Peyer's patch (tissue), 4 donors: ENCODE data around the gene KIFC3. TPM values are rescaled to one million over a fixed set of nuclear protein-coding genes. Genes with fewer than 3 reads are reported as not detected.

ENCODE experiments used
- DNase-seq, 3 donors: peaks; one replicate each; pipeline ENCODE4 v3.0.0-alpha.2; 2017 to 2019
- H3K27ac ChIP-seq, 4 donors: fragments of 200-600 bp; sonication (generic); one replicate each; pipeline ENCODE4 v1.5.1; 2016 to 2019
- H3K27me3 ChIP-seq, 2 donors: fragments of 200-600 bp; sonication (generic); one replicate each; pipeline ENCODE4 v1.5.1; 2019
- H3K36me3 ChIP-seq, 3 donors: fragments of 200-600 bp; sonication (generic); one replicate each; pipeline ENCODE4 v1.5.1; 2016 to 2019
- H3K4me1 ChIP-seq, 4 donors: fragments of 200-600 bp; sonication (generic); one replicate each; pipeline ENCODE4 v1.5.1; 2016 to 2019
- H3K4me3 ChIP-seq, 4 donors: fragments of 200-600 bp; sonication (generic); 1 replicate in 3 of 4; 2 replicates in 1 of 4; pipeline ENCODE4 v1.5.1; 2016 to 2019; ENCODE audit warnings: mild to moderate bottlenecking in 1 of 4
- H3K9me3 ChIP-seq, 4 donors: fragments of 200-600 bp; sonication (generic); one replicate each; pipeline ENCODE4 v1.5.1; 2016 to 2019; ENCODE audit warnings: mild to moderate bottlenecking in 1 of 4
- POLR2A ChIP-seq, 2 donors: fragments of 450-650 bp; IDR thresholded peaks; one replicate each; pipeline ENCODE4 v1.5.1; 2017; ENCODE audit warnings: antibody characterized with exemption in 2 of 2, mild to moderate bottlenecking in 2 of 2, moderate library complexity in 2 of 2
- total RNA-seq, 4 donors: library from RNA; depleted of rRNA; stranded (reverse); fragments of >200 nt; gene quantifications; one replicate each; pipeline ENCODE4 v1.1.0, GENCODE V29; 2016
- TF ChIP-seq, protein P1 (sequence below), 6 experiments: fragments of 450-650 bp in 4 of 6; fragments of 200-600 bp in 2 of 6; sonication (generic) in 1 of 6; IDR thresholded peaks; one replicate each; pipeline ENCODE4 v1.5.1; 2017 to 2019; ENCODE audit warnings: antibody characterized with exemption in 6 of 6, mild to moderate bottlenecking in 3 of 6, moderate library complexity in 1 of 6

Gene KIFC3
- total RNA-seq, 4 donors from 2014 or later: 29.7 to 530 (median 272) TPM

DNA sequence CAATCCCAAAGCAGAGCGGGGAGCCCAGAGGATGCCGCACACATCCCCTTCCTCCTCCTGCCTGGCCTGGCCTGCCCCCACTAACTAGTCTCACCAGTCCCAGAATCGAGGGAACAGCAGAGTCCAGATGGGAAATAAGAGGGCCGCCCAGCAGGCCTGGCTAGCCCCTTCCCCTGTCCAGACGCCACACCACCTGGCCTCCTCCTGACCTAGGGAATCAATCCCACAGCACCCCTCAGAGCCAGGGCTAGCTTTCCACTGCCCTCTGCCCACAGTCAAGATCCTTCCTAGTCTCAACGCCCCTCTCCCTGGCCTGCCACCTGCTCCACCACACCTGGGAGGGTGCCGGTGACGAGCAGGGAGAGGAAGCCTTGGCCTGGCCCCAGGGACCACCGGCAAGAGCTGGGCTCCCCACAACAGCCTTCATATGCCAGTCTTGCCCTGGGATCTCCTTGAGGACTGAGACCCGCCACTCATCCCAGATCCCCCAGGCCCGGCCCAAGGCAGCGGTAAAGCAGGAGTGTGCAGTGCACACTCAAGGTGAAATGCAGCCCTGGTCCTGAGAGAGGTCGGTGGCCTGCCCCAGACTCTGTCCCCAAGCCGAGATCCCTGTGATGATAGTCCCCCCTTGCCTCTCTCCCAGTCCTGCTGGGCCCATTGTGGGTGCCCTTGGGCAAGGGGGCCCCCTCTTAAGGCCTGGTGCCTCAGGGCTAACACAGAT, 38.8 kb downstream of the KIFC3 start:
- H3K9me3 ChIP-seq: no peaks in the 10 kb centered on the region
- H3K27me3 ChIP-seq: no peaks in the 10 kb centered on the region
- no peak for DNase-seq
- H3K36me3 ChIP-seq: peaks cover 0 to 58% (median 0%) of the 10 kb centered on the region in 3 donors
- TF ChIP-seq, protein P1, sequence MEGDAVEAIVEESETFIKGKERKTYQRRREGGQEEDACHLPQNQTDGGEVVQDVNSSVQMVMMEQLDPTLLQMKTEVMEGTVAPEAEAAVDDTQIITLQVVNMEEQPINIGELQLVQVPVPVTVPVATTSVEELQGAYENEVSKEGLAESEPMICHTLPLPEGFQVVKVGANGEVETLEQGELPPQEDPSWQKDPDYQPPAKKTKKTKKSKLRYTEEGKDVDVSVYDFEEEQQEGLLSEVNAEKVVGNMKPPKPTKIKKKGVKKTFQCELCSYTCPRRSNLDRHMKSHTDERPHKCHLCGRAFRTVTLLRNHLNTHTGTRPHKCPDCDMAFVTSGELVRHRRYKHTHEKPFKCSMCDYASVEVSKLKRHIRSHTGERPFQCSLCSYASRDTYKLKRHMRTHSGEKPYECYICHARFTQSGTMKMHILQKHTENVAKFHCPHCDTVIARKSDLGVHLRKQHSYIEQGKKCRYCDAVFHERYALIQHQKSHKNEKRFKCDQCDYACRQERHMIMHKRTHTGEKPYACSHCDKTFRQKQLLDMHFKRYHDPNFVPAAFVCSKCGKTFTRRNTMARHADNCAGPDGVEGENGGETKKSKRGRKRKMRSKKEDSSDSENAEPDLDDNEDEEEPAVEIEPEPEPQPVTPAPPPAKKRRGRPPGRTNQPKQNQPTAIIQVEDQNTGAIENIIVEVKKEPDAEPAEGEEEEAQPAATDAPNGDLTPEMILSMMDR (IDR thresholded peaks at IDR 0.05): no peak
- no peak for TF ChIP-seq POLR2A (IDR thresholded peaks at IDR 0.05)
- no peak overlapping the region for H3K4me3 ChIP-seq
- H3K27ac ChIP-seq: no peak overlapping the region
- no peaks in the 10 kb centered on the region for H3K4me1 ChIP-seq

DNA sequence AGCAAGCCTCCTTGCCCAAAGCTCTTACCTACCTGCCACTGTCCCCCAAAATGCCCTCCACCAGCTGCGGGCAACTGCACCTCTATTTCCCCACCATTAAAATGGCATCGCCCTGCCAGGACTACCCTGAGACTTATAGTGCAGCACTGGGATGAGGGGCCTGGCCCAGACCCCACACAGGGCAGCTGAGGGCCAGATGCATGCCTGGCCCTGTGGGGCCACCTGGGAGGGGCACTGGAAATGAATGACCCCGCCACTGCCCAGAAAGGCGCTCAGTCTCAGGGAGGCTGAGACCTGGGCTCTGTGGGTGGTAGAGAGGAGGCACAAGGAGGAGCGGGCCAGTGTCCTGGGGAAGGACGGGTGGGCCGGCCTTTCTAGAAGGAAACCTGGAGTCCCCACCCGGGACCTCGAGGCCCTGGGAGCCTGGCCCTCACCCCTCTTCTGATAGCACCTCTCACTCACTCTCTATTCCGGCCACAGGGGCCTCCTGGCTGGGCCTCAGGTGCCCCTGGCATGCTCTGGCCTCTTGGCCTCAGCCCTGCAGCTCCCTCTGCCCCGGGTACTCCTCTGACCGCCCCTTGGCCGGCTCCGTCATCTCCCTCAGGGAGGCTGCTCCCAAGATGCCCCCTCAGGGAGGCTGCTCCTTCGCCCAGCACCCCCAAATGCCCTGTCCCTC, 39.8 kb downstream of the KIFC3 start:
- no peak overlapping the region for H3K4me3 ChIP-seq
- H3K36me3 ChIP-seq: peaks cover 0 to 50% (median 0%) of the 10 kb centered on the region in 3 donors
- H3K27ac ChIP-seq: no peak overlapping the region
- no peaks in the 10 kb centered on the region for H3K4me1 ChIP-seq
- no peak for DNase-seq
- H3K9me3 ChIP-seq: no peaks in the 10 kb centered on the region
- TF ChIP-seq POLR2A (IDR thresholded peaks at IDR 0.05): no peak
- TF ChIP-seq, protein P1 (IDR thresholded peaks at IDR 0.05): no peak
- no peaks in the 10 kb centered on the region for H3K27me3 ChIP-seq

DNA sequence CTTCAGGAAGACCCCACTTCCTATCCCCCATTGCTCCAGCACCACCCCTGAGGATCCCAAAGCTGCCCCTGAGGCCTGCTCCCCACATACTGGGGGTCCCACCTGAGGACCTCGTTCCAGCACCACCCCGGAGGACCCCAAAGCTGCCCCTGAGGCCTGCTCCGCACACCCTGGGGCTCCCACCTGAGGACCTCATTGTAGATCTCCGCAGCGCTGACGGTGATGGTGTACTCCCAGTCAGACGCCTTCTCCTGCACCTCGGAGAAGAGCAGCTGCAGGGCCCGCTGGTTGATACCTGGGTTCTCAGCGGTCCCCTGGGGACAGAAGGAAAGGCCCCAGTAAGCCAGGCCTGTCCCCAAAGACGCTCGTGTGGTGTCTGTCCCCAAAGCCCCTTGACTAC, 40.3 kb downstream of the KIFC3 start:
- no peak for TF ChIP-seq POLR2A (IDR thresholded peaks at IDR 0.05)
- TF ChIP-seq, protein P1 (IDR thresholded peaks at IDR 0.05): no peak
- H3K4me3 ChIP-seq: no peak overlapping the region
- H3K4me1 ChIP-seq: no peaks in the 10 kb centered on the region
- DNase-seq: no peak
- no peaks in the 10 kb centered on the region for H3K9me3 ChIP-seq
- H3K27ac ChIP-seq: no peak overlapping the region
- peaks cover 0 to 46% (median 0%) of the 10 kb centered on the region in 3 donors for H3K36me3 ChIP-seq
- no peaks in the 10 kb centered on the region for H3K27me3 ChIP-seq

DNA sequence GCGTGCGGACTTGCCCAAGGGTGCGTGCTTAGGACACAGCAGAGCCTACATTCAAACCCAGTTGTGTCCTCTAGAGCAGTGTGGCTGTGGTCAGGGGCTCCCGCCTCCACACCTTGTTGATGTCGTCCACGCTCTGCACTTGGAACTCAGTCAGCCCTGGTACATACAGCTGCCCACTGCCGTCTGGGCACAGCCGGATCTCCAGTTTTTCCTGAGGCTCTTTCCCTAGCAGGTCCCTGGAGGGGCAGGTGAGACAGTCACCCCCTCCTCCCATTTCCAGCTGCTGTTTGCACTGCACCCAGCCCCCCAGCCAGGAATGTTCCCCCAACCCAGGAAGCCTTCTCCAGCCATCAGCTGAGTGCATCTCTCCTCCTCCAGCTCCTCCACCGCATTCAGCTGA, 41.0 kb downstream of the KIFC3 start:
- no peak for TF ChIP-seq POLR2A (IDR thresholded peaks at IDR 0.05)
- TF ChIP-seq, protein P1 (IDR thresholded peaks at IDR 0.05): no peak

DNA sequence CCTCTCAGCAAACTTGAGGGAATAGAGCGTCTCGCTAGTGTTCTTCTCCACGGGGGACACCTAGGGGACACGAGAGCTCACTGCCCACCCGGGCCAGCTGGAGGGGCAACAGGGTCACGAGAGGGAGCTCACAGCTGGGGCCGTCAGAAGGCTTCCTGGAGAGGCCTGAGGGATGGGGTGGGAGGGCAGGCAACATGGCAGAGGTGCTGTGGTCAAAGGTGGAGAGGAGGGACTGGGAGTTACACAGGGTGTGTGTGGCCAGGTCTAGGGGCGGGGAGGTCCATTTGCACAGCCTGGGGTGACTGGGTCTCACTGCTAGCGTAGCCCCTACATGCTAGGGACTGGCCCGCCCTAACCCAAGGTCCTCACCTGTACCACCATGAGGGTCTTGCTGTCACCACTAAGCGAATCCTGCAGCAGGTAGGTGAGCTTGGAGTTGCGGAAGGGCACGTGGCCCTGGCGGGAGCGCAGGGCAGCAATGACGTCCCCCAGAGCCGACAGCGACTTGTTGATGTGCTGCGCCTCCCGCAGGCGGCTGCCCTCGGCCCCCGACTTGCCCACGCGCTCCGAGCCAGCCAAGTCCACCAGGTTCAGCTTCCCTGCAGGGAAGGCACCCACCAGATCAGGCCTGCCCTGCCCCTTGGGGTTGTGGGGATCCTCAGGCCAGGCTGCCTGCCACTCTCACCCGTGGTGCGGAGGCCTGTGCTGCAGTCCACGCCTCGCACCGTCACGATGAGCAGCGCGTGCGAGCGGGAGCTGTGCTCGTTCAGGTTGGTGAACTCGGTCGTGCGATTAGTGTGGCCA, 41.7 kb downstream of the KIFC3 start:
- Histone ChIP-seq H3K27ac (no peak overlapping the region), H3K36me3 (peaks cover 0 to 42% (median 0%) of the 10 kb centered on the region in 3 donors), H3K4me1 (no peaks in the 10 kb centered on the region), H3K4me3 (no peak overlapping the region), H3K9me3 (no peaks in the 10 kb centered on the region), H3K27me3 (no peaks in the 10 kb centered on the region)
- no peak for DNase-seq
- TF ChIP-seq POLR2A (IDR thresholded peaks at IDR 0.05): no peak
- TF ChIP-seq, protein P1 (IDR thresholded peaks at IDR 0.05): no peak

More for the DNA sequence above, 41.0 kb downstream of the KIFC3 start:
- H3K4me1 ChIP-seq: no peaks in the 10 kb centered on the region
- H3K27ac ChIP-seq: no peak overlapping the region
- DNase-seq: no peak
- H3K9me3 ChIP-seq: no peaks in the 10 kb centered on the region
- H3K27me3 ChIP-seq: no peaks in the 10 kb centered on the region
- H3K36me3 ChIP-seq: peaks cover 0 to 45% (median 0%) of the 10 kb centered on the region in 3 donors
- no peak overlapping the region for H3K4me3 ChIP-seq
